ENCODE data around the gene THSD7A.

The THSD7A gene

DNA sequence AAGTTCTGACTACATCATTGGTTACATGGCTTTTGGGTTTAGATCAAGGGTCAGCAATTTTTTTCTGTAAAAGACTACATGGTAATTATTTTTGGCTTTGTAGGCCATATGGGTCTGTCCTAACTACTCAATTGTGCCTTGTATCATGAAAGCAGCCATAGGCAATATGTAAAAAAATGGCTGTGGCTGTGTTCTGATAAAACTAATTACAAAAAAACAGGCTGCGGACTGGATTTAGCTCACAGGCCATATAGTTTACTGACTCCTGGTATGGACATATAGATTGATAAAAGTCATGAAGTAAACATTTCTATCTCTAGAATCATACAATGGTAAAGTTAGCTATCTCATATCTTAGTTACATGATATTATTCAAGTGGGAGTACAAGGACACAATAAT is 375.4 kb downstream of the THSD7A start:
- no peak for DNase-seq (ENCODE audit: low read depth)

GRCh38 chr7:11452476-11452875 is 379.5 kb downstream of the THSD7A start:
- DNase-seq (ENCODE audit: low read depth): no peak

GRCh38 chr7:11450281-11450680 is 381.7 kb downstream of the THSD7A start:
- peak; percentile 65 for DNase-seq (ENCODE audit: low read depth)

- no peak for DNase-seq (ENCODE audit: low read depth)
Measured at GRCh38 chr7:11449316-11449715, 382.7 kb downstream of the THSD7A start.

DNA sequence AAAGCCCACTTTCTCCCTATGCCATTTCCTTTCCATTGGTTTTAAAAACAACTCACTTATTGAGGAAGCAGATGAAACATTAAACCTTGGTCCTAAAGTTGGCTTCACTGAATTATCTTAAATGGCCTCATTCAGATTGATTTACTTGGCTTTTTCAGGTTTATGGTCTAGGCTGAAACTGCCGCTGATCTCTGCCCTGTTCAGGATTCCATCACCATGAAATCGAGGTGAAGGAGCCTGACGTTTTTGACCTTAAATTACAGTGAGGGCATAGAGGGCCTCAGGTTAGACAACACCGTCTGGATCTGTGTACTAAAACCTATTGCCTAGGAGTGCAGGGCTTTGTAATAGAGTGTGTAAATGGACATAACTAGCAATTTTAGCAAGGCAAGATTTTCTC is 383.7 kb downstream of the THSD7A start:
- no peak for DNase-seq (ENCODE audit: low read depth)

DNA sequence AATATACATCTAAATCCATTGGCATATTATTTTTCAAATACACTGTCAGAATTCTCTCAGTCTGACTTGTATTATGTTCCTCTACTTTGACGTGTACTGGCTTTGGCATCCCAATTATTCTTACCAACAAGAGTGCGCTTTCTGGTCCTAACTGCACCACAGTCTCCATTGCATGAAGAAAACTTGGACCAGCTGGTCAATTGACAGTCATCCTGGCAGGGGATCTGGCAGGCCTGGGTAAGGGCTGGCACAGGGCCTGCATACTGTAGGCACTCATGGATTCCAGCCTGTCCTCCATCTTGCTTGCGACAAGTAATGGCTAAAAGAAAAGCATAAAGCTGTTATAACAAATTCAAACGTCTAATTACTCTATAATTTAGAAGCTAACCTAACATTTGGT is 384.9 kb downstream of the THSD7A start:
- DNase-seq (ENCODE audit: low read depth): no peak

- DNase-seq (ENCODE audit: low read depth): peak; percentile 51
Measured at GRCh38 chr7:11443934-11444333, 388.1 kb downstream of the THSD7A start.

- peak; percentile 83 for DNase-seq (ENCODE audit: low read depth)
Measured at GRCh38 chr7:11437994-11438393, 394.0 kb downstream of the THSD7A start.

DNA sequence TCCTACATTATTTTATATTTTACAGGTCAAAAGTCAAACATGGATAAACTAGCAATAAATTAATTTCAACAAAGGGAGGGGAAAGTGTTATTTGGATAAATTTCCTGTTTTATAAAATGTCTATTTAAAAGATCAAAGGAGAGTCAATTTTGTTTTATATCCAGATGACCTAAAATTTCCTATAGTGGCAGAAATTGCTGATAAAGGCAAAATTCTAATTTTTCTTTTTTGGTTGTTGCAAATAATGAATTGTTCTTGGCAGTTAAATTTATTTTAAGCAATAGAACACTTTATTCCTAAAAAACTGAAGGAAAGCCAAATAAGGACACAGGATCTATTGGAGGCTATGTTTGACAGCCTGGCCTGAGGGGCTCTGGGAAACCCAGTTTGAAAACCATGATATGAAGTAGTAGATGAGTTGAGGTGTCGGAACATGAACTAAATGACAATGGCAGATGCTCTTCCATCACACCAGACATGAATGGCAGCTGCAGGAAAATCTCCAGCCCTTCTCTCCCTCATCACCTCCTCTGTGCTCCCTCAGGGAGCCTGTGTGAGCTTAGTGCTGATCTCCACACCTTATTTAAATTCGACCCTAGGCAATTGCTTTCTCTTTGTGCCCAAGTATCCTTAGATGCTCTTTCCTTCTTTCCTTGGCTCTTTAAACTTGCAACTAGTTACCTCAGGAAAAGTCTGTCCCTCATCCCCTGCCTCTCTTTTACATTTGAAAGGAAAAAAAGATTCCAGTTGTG is 395.0 kb downstream of the THSD7A start:
- DNase-seq (ENCODE audit: low read depth): no peak

GRCh38 chr7:11436316-11436715 is 395.7 kb downstream of the THSD7A start:
- peak; percentile 67 for DNase-seq (ENCODE audit: low read depth)

DNA sequence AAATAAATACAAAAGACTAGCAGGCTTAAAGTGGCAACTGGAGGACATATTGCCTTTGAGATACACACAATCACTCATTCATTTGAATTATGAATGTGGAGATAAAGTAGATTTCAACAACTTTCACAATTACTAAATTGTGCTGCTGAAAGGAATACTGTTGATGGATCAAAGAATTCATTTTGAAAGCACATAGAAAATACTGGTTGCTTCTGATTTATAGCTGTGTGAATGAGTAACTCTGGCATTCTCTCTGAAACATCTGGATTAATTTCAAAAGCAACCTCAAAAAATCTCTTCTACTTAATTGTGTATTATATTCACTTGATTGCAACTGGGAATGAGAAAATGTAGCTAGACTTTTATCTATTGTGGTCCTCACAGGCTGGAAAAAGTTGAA is 397.6 kb downstream of the THSD7A start:
- DNase-seq (ENCODE audit: low read depth): peak; percentile 71

- DNase-seq (ENCODE audit: low read depth): no peak
Measured at GRCh38 chr7:11430841-11431240, 401.2 kb downstream of the THSD7A start.

DNA sequence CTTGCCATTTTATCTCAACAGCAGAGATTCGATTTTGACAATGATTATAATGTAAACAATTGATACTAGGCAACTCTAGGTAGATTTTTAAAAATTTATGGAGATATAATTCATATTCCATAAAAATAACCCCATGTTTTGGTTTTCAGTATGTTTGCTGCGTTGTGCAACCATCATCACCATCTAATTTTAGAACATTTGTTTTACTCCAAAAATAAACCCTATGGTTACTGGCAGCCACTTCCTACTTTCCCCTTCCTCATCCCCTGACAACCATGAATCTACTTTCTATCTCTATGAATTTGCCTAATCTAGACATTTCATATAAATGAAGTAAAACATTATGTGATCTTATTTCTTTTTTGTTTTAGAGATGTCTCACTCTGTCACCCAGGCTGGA is 401.9 kb downstream of the THSD7A start:
- DNase-seq (ENCODE audit: low read depth): no peak

DNA sequence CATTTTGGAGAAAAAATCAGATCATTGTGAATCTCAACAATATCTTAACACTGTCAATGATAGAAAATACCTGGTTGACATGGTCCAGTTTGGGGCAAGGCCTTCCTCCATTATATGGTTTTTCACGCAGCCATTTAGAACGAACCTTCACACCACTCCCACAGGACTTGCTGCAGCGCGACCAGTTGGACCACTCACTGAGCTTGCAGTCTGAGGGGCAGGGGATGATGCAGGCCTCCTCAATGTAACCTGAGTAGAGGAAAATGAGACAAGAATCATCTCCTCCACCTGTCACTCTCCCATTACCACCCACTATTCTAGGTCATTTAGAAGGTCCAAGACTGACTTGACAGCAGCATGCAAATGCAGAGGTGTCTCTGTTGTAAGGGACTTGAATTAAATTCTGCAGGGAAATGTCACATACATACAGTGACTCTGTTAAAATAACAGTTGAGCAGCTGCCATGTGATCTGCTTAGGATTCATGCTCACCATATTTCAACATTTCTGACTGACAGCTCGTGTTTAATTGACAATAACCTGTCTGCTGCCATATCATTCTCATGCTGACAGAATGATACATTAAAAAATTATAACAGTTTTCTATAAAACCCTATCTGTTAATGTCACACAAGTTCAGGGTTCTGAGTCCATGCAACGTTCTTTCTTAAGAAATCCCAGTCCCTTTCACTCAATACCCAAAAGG is 403.0 kb downstream of the THSD7A start:
- DNase-seq (ENCODE audit: low read depth): no peak

GRCh38 chr7:11427686-11428273 is 404.2 kb downstream of the THSD7A start:
- DNase-seq (ENCODE audit: low read depth): peak; percentile 80

DNA sequence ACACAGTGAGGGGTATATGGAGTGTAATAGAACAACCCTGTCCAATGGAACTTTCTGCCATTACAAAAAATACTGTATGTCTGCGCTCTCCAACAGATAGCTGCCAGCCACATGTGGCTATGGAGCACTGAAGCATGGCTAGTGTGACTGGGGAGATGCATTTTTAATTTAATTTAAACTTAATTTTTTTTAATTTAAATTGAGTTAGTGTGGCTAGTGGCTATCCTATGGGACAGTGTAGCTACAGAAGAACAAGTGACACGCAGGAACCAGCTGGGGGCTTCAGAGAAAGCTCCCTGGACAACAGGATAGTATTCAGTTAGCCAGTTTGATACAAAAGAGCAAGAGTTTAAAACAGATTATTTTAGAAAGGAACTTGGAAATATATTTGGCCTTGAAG is 408.0 kb downstream of the THSD7A start:
- DNase-seq (ENCODE audit: low read depth): no peak

GRCh38 chr7:11420049-11420448 is 411.9 kb downstream of the THSD7A start:
- no peak for DNase-seq (ENCODE audit: low read depth)

GRCh38 chr7:11416641-11417458 is 415.1 kb downstream of the THSD7A start:
- DNase-seq (ENCODE audit: low read depth): no peak

- DNase-seq (ENCODE audit: low read depth): no peak
Measured at GRCh38 chr7:11415101-11415500, 416.9 kb downstream of the THSD7A start.

GRCh38 chr7:11413901-11414300 is 418.1 kb downstream of the THSD7A start:
- no peak for DNase-seq (ENCODE audit: low read depth)

DNA sequence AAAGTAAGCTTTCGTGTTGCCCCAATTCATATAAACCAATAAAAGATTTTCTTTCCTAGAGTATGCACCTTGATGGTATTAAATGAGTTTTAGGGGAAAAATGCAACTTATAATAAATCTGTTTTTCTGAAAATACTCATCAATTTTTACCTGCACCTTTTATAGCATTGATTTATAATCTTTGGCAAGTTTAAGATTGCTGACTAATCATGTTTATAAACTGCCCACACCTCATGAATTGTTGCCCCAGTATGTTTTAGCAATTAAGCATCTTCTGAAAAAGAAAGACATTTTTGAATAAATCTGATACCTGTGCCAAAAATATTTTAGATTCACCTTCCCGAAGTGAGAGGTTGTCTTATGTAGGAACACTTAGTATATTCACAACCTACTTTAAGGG is 420.0 kb downstream of the THSD7A start:
- no peak for DNase-seq (ENCODE audit: low read depth)
